GM19193 (cell line): Measurements from ENCODE around the gene MAP1LC3B.

ENCODE experiments used
- POLR2A ChIP-seq: IDR thresholded peaks from 4 replicates; pipeline ENCODE4 v1.6.1; 2011; ENCODE audit not compliant: insufficient read depth, insufficient read length; ENCODE audit errors: extremely low read depth

The MAP1LC3B gene

DNA sequence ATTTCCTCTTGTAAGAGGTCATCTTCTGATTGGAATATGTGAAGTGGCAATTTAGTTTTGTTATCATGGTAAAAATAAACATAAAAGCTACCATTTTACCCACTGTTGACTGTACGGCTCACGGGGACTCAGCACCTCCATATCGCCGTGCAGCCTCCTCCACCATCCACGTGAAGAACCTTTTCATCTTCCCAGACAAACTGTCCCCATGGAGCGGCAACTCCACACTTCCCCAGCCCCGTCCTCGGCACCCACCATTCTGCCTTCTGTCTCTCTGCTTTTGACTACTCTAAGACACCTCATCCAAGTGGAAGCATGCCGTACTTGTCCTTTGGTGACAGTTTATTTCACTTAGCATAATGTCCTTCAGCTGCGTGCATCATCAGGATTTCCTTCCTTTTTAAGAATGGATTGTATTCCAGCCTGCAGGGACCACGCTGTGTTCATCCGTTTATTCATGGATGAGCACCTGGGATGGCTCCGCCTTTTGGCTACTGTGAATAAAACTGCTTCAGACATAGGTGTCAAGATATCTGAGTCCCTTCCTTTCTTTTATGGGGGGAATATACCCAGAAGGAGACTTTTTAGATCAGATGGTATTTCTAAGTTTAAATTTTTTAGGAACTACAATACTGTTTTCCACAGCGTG, 22.9 kb upstream of the MAP1LC3B start:
- no peak for TF ChIP-seq POLR2A

DNA sequence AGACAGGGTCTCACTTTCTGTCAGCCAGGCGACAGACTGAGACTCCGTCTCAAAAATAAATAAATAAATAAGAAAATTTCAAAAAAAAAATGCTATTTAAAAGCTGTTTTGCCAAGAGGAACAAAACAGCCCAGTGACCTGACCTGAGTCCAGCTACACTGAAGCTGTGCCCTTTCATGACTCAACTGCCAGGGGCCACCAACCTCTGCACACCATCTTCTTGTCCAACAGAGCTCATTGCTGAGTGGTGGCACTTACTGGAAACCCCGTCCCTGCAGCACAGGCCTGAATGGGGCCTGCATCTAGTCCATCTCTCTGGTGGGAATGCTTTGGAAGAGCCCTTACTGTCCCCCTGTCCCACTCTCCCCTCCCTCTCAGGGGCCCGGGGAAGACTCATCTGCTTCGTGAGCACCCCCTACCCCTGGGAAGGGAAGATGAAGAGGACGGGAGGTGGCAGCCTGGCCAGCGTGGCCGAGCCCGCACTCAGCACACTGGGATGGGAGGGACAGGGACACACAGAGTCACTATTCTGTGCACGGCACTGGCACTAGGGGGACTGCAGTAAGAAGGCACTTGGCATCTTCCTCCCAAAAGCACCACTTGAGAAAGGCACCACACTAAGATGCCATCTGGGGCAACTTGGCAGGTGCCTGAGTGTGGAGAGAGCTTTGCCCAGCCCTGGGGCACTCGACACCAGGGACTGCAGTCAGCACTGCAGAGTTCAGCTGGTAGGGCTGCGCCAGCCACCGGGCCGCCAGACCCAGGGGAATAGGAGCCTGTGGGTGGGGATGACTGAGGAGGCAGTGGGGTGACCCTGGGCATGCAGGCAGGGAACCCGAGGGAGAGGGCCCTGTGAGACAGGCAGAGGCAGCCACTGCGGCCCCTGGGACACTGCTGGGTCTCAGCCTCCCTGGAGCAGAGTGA, 22.1 kb upstream of the MAP1LC3B start:
- TF ChIP-seq POLR2A = no peak

DNA sequence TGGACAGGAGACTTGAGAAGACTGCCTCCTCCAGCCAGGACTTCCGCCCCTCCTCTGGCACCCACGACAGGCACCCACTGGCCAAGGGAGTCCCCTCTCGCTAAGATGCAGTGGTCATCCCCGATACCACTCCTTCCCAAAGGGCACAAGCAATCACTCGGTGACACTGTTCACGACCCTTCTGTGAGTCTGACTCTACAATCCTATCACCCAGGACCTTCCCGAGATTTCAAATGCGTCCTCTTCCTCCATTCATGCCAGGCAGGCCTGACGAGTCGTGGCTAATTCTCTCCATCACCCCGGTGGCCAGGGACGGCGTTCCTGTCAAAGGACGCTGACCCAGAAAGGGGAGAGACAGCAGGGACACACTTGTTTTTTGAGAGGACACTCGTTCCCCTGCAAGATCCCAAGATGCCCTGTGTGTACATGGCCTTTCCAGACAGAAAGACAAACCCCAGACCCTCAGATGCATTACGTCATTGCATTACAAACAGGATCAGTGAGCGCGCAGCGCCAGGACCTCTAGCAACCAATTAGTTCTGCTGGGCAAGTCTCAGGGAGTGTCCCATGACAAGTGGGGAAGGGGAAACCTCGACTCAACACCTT, 20.8 kb upstream of the MAP1LC3B start:
- no peak for TF ChIP-seq POLR2A

GRCh38 chr16:87372305-87372704, 19.8 kb upstream of the MAP1LC3B start:
- no peak for TF ChIP-seq POLR2A

DNA sequence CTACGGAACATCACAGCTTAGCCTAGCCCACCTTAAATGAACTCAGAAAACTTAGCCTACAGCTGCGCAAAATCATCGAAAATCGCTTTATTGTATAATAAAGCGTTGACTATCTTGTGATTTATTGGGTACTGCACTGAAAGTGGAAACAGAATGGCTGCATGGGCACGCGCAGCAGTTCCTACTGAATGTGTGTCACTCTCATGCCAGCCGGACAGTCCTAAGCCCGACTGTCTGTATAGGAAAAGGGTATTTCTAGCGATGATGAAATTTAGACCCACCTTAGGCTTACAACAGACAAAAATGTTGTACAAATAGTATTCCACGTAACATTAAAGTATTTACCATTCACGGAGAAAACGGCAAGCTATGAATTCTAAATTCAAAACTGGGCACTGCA, 17.8 kb upstream of the MAP1LC3B start:
- TF ChIP-seq POLR2A = no peak

DNA sequence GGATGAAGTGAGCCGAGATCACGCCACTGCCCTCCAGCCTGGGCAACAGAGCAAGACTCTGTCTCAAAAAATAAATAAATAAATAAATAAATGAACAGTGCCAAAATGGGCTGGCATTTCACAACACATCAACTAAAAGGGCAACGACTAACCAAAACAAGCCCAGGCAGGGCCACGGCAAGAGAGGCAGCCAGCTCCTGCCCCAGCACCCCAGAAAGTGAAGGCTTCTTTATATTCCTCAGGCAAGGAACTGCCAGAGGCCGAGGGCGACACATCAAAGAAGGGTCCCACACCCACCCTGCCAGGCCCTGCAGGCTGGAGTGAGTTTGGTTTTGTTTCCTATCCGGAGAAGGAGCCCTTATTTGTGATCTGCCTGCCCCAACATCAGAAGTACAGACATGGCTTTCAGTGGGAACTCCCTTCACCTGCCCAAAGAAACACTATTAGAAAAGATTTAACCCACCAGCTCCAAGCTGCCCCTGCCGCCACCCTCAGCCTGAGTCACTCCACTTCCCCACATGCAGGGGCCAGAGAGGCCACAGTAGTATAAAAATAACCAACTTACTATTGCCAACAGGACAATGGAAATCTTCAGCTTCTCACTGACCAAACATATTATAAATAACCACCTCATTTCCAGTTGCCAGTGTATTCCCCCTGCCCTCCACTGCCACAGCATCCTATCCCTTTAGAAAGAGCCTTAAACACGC, 16.6 kb upstream of the MAP1LC3B start:
- TF ChIP-seq POLR2A = no peak

DNA sequence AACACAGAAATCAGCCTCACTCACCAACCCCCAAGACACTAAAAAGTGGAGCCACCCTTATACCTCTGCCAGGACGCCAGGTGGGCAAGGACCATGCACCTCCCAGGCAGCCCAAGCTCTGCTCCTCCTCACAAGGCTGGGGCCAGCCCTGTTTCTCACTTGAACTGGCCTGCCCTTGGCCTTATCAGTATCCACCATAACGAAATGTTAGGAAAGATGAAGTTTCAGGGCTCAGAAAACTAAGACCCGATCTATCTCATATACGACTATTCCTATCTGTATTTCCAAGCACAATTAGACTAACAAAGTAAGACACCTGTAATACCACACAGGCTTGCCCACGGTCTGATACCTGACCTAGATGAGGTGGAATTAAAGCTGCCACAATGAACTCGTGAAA, 15.5 kb upstream of the MAP1LC3B start:
- no peak for TF ChIP-seq POLR2A

GRCh38 chr16:87380403-87380802, 11.7 kb upstream of the MAP1LC3B start:
- no peak for TF ChIP-seq POLR2A

DNA sequence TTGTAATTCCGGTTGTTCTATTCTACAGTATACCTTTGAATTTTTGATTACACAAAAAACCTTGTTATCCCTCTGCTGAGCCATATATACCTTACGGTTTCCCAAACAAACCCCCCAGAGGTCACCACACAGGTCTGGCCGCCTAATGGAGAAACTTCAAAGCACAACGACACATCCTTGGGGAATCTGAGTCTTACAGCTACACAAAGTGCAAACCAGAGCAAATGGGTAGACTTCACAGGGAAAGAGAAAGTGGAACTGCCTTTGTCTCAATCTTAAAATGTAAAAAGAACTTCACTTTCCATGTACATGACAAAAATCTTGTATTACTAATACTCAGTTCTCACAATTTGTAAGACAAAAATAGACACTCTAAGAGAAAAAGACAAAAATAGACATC, 11.3 kb upstream of the MAP1LC3B start:
- no peak for TF ChIP-seq POLR2A

DNA sequence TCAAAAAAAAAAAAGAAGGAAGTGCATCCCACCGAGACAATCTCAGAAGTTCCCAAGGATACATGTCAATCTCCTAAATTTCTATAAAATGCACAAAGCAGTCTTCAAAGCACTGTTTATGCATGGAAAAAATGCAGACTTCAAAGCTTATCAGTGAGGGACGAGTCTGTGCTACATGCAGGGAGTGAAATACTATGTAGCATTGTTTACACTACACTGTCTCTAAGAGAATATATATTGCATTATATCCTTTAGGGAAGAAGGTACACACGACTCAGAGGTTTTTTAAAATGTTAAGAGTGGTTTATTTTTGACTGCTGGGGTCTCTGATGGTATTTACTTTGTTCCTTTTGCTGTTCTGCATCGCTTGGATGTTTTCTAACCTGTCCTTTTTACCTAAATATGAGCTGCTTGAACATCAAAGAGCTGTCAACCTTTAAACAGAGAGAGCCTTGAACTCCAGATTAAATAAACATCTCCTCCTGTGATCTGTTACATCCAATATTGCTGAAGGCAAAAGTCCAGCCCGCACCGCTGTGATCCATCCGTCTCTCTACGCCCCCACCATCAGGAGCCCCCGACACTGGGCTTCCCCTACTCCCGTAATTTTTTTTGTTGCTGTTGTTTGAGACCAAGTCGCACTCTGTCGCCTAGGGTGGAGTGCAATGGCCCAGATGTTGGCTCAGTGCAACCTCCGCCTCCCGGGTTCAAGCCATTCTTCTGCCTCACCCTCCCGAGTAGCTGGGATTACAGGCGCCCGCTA, 9.9 kb upstream of the MAP1LC3B start:
- no peak for TF ChIP-seq POLR2A

DNA sequence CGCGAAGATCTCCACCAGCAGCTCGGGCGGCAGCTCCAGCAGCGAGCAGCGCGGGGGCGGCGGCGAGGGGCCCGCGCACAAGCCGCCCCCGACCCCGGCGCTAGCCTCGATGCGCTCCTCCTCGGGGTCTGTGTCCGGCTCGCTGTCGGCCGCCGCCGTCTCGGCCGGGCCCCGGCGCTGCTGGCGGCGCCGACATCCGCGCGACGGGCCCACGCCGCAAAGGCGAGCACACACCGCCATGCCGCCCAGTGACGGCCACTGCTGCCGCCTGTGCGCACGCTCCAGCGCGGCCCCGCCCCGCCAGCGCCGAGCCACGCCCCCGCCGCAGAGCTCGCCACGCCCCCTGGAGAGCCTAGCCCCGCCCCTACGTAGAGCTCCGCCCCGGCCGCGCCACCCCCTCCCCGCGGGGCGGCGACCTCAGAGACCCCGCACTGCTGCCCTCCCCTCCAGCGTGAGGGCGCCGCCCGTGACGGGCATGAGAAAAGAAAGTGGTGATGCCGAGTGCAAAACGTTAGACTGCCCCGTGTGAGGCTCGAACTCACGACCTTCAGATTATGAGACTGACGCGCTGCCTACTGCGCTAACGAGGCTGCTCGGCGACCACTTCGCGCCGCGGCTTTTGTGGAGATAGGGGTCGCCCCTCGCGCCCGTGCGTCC, 8.5 kb upstream of the MAP1LC3B start, which contains the start of gene FBXO31:
Gene FBXO31, minus strand, starts transcription at position 272 of the 657 bp plus-strand sequence. Its CDS starts 32 bp downstream, at position 240.
- TF ChIP-seq POLR2A = peak; percentile 76

DNA sequence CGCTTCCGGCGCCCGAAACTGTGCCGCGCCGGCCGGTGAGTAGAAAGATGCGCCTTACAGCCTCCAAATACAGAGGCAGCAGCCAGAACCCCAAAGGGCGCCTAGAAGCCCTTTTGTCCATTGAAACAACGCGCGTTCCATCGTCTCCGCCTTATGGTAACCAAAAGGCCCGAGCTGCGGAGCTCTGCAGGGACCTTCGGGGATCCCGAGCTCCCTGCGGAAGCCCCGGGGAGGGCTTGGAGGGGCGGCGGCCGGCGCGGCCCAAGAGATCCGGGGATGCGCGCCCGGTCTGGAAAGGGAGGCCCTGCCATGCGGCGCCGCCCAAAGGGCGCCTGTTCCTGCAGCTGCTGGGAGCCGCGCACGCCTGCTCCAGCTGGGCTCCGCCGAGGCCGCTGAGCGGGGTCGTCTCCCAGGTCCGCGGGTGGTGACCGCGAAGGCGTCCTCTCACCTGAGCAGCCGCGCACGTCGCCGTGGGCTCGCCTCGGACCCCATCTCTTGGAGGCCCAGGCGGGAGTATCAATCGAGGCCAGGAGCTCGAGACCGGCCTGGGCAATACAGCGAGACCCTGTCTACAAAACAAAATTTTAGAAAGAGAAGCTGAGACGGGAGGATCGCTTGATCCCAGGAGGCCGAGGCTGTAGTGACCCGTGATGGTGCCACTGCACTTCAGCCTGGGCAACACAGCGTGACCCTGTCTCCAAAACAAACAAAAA, 7.8 kb upstream of the MAP1LC3B start:
- peak; percentile 30 for TF ChIP-seq POLR2A
